H1 (cell line): Measurements from ENCODE around the gene FAM81A.

Source experiments
- CEBPB ChIP-seq: IDR thresholded peaks from 2 replicates; pipeline ENCODE4 v1.6.1; 2012; ENCODE audit warnings: low read depth, low read length
- EZH2 ChIP-seq: fragments of 200-600 bp; sonication (generic); IDR thresholded peaks from 2 replicates; pipeline ENCODE4 v1.7.1; 2012; ENCODE audit warnings: low read depth, mild to moderate bottlenecking, moderate library complexity, low read length, inconsistent platforms; ENCODE audit not compliant: severe bottlenecking
- KDM1A ChIP-seq: fragments of 200-600, 300-600 bp; sonication (generic); IDR thresholded peaks from 2 replicates; pipeline ENCODE4 v1.7.1; 2016; ENCODE audit warnings: mild to moderate bottlenecking, low read length, borderline replicate concordance
- POLR2A ChIP-seq, 2 experiments: IDR thresholded peaks; 1 replicate in 1 of 2; 2 replicates in 1 of 2; pipeline ENCODE4 v1.6.1; 2011; ENCODE audit warnings: low read depth in 2 of 2, low read length in 2 of 2, mild to moderate bottlenecking in 2 of 2; ENCODE audit errors: control extremely low read depth in 1 of 2
- POLR2AphosphoS5 ChIP-seq: IDR thresholded peaks from 2 replicates; pipeline ENCODE4 v1.6.1; 2011; ENCODE audit warnings: low read depth, low read length
- RAD21 ChIP-seq, 2 experiments: IDR thresholded peaks in 1 of 2; conservative IDR thresholded peaks in 1 of 2; 2 replicates each; pipeline ENCODE4 v1.6.1; 2011; ENCODE audit warnings: low read depth in 2 of 2, low read length in 2 of 2, improper control_type of control experiment in 1 of 2, inconsistent platforms in 1 of 2, mild to moderate bottlenecking in 1 of 2, moderate library complexity in 1 of 2
- SUZ12 ChIP-seq: fragments of 200-600 bp; sonication (generic); IDR thresholded peaks from 2 replicates; pipeline ENCODE4 v1.6.1; 2012; ENCODE audit warnings: mild to moderate bottlenecking, inconsistent platforms, low read length, moderate library complexity, mixed read lengths
- TEAD4 ChIP-seq: IDR thresholded peaks from 2 replicates; pipeline ENCODE4 v1.6.1; 2012; ENCODE audit warnings: low read depth, low read length, inconsistent platforms, mixed read lengths
- ZNF274 ChIP-seq: IDR thresholded peaks from 2 replicates; pipeline ENCODE4 v1.7.0; 2012; ENCODE audit warnings: low read length, borderline replicate concordance; ENCODE audit errors: extremely low read depth
- TF ChIP-seq, protein P1 (sequence below): IDR thresholded peaks from 2 replicates; pipeline ENCODE4 v1.6.1; 2012; ENCODE audit warnings: inconsistent platforms
- TF ChIP-seq, protein P2 (sequence below), 3 experiments: IDR thresholded peaks; 1 replicate in 2 of 3; 2 replicates in 1 of 3; pipeline versions ENCODE4 v1.5.1 to v1.6.1; 2011; ENCODE audit warnings: low read length in 3 of 3, mild to moderate bottlenecking in 3 of 3, inconsistent platforms in 2 of 3, low read depth in 1 of 3, moderate library complexity in 1 of 3; ENCODE audit not compliant: insufficient read depth in 1 of 3; ENCODE audit errors: control extremely low read depth in 1 of 3

DNA sequence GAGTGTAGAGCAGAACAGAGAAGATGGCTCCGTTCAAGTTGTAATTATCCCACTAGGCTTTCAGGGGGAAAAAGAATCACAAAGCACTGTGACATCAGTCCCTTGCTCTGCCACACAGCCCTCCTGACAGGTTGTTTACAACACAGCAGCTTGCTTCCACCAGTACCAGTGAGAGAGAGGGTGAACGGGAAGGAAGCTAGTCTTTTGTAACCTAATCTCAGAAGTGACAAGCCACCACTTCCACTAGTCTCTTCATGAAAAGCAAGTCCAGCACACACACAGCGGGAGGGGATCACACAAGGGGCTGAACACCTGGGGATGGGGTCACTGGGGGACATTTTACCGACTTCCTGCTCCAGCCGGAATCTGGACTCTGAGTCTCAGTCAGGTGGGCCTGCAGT lies 86.3 kb downstream of the FAM81A start:
- TF ChIP-seq POLR2A (IDR thresholded peaks at IDR 0.05; ENCODE audit: control extremely low read depth in 1 of 2, low read depth in 2 of 2, low read length in 2 of 2) (no peak), CEBPB (no peak), POLR2AphosphoS5 (no peak), TEAD4 (no peak), EZH2 (no peak), KDM1A (no peak), ZNF274 (no peak), SUZ12 (no peak), RAD21 (IDR thresholded peaks at IDR 0.05 in 1 of 2, conservative IDR thresholded peaks at IDR 0.05 in 1 of 2; ENCODE audit: low read depth in 2 of 2, low read length in 2 of 2) (no peak)
- TF ChIP-seq, protein P1, sequence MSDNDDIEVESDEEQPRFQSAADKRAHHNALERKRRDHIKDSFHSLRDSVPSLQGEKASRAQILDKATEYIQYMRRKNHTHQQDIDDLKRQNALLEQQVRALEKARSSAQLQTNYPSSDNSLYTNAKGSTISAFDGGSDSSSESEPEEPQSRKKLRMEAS = no peak
- TF ChIP-seq, protein P2, sequence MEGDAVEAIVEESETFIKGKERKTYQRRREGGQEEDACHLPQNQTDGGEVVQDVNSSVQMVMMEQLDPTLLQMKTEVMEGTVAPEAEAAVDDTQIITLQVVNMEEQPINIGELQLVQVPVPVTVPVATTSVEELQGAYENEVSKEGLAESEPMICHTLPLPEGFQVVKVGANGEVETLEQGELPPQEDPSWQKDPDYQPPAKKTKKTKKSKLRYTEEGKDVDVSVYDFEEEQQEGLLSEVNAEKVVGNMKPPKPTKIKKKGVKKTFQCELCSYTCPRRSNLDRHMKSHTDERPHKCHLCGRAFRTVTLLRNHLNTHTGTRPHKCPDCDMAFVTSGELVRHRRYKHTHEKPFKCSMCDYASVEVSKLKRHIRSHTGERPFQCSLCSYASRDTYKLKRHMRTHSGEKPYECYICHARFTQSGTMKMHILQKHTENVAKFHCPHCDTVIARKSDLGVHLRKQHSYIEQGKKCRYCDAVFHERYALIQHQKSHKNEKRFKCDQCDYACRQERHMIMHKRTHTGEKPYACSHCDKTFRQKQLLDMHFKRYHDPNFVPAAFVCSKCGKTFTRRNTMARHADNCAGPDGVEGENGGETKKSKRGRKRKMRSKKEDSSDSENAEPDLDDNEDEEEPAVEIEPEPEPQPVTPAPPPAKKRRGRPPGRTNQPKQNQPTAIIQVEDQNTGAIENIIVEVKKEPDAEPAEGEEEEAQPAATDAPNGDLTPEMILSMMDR (IDR thresholded peaks at IDR 0.05; ENCODE audit: control extremely low read depth in 1 of 3, insufficient read depth in 1 of 3, low read depth in 1 of 3, low read length in 3 of 3) = no peak
